Measurements from ENCODE around the gene ILDR2.

ILDR2 gene

GRCh38 chr1:166902279-166902678 is 73.1 kb downstream of the ILDR2 start:
- Histone ChIP-seq H3K4me2 (ENCODE audit: low read depth, low read length) (no peak overlapping the region), H3K4me1 (ENCODE audit: low read length) (no peaks in the 10 kb centered on the region), H4K20me1 (ENCODE audit: insufficient read depth, low read length) (no peaks in the 10 kb centered on the region), H3K27ac (ENCODE audit: low read length) (no peak overlapping the region), H3K27me3 (replicated peaks; ENCODE audit: insufficient read depth, low read length) (no peaks in the 10 kb centered on the region), H3K4me3 (ENCODE audit: low read length) (no peak overlapping the region), H3K79me2 (ENCODE audit: low read length) (no peaks in the 10 kb centered on the region), H3F3A (ENCODE audit: insufficient read depth, low read length) (no peaks in the 10 kb centered on the region), H3K36me3 (replicated peaks; ENCODE audit: insufficient read depth, low read length) (no peaks in the 10 kb centered on the region), H2AFZ (ENCODE audit: low read length) (no peak overlapping the region), H3K9me2 (replicated peaks; ENCODE audit: insufficient read depth, low read length) (no peaks in the 10 kb centered on the region), H3K9ac (ENCODE audit: low read length) (no peak overlapping the region), H3K9me3 (replicated peaks; ENCODE audit: insufficient read depth, low read length) (no peaks in the 10 kb centered on the region)
- DNase-seq, result no peak
- TF ChIP-seq CTCF (IDR thresholded peaks at IDR 0.05; ENCODE audit: low read length) (no peak), EZH2phosphoT487 (IDR thresholded peaks at IDR 0.05; ENCODE audit: low read length) (no peak), EZH2 (optimal IDR thresholded peaks at IDR 0.05; ENCODE audit: low read depth, low read length) (no peak)

- H3F3A ChIP-seq (ENCODE audit: insufficient read depth, low read length), result no peaks in the 10 kb centered on the region
- H2AFZ ChIP-seq (ENCODE audit: low read length), result no peak overlapping the region
- H3K27me3 ChIP-seq (replicated peaks; ENCODE audit: insufficient read depth, low read length), result no peaks in the 10 kb centered on the region
- H3K27ac ChIP-seq (ENCODE audit: low read length), result no peak overlapping the region
- H3K9me3 ChIP-seq (replicated peaks; ENCODE audit: insufficient read depth, low read length), result no peaks in the 10 kb centered on the region
- no peaks in the 10 kb centered on the region for H3K36me3 ChIP-seq (replicated peaks; ENCODE audit: insufficient read depth, low read length)
- no peak for DNase-seq
- no peaks in the 10 kb centered on the region for H3K4me1 ChIP-seq (ENCODE audit: low read length)
- H4K20me1 ChIP-seq (ENCODE audit: insufficient read depth, low read length), result no peaks in the 10 kb centered on the region
- H3K9me2 ChIP-seq (replicated peaks; ENCODE audit: insufficient read depth, low read length), result no peaks in the 10 kb centered on the region
- no peak overlapping the region for H3K4me3 ChIP-seq (ENCODE audit: low read length)
- H3K9ac ChIP-seq (ENCODE audit: low read length), result no peak overlapping the region
- H3K4me2 ChIP-seq (ENCODE audit: low read depth, low read length), result no peak overlapping the region
- TF ChIP-seq EZH2 (optimal IDR thresholded peaks at IDR 0.05; ENCODE audit: low read depth, low read length) (no peak), EZH2phosphoT487 (IDR thresholded peaks at IDR 0.05; ENCODE audit: low read length) (no peak), CTCF (IDR thresholded peaks at IDR 0.05; ENCODE audit: low read length) (no peak)
- H3K79me2 ChIP-seq (ENCODE audit: low read length), result no peaks in the 10 kb centered on the region
Measured at GRCh38 chr1:166900987-166901386, 74.4 kb downstream of the ILDR2 start.

- no peaks in the 10 kb centered on the region for H3K9me3 ChIP-seq (replicated peaks; ENCODE audit: insufficient read depth, low read length)
- H3K9ac ChIP-seq (ENCODE audit: low read length), result no peak overlapping the region
- H3K4me1 ChIP-seq (ENCODE audit: low read length), result no peaks in the 10 kb centered on the region
- TF ChIP-seq CTCF (IDR thresholded peaks at IDR 0.05; ENCODE audit: low read length) (no peak), EZH2 (optimal IDR thresholded peaks at IDR 0.05; ENCODE audit: low read depth, low read length) (no peak), EZH2phosphoT487 (IDR thresholded peaks at IDR 0.05; ENCODE audit: low read length) (no peak)
- no peak overlapping the region for H3K4me3 ChIP-seq (ENCODE audit: low read length)
- no peak overlapping the region for H3K4me2 ChIP-seq (ENCODE audit: low read depth, low read length)
- no peaks in the 10 kb centered on the region for H3K79me2 ChIP-seq (ENCODE audit: low read length)
- no peaks in the 10 kb centered on the region for H3K36me3 ChIP-seq (replicated peaks; ENCODE audit: insufficient read depth, low read length)
- DNase-seq, result no peak
- no peaks in the 10 kb centered on the region for H3F3A ChIP-seq (ENCODE audit: insufficient read depth, low read length)
- no peak overlapping the region for H2AFZ ChIP-seq (ENCODE audit: low read length)
- H3K9me2 ChIP-seq (replicated peaks; ENCODE audit: insufficient read depth, low read length), result no peaks in the 10 kb centered on the region
- no peaks in the 10 kb centered on the region for H4K20me1 ChIP-seq (ENCODE audit: insufficient read depth, low read length)
- no peak overlapping the region for H3K27ac ChIP-seq (ENCODE audit: low read length)
- no peaks in the 10 kb centered on the region for H3K27me3 ChIP-seq (replicated peaks; ENCODE audit: insufficient read depth, low read length)
Measured at GRCh38 chr1:166899769-166900168, 75.6 kb downstream of the ILDR2 start.
